Mucosa of stomach (tissue), 1 donor: ENCODE data around the gene LRRC8B.

Source experiments
- H3K27me3 ChIP-seq: one replicate; pipeline ENCODE4 v1.7.0; 2013; ENCODE audit warnings: mild to moderate bottlenecking, low read length; ENCODE audit not compliant: control insufficient read depth, insufficient read depth
- H3K36me3 ChIP-seq: one replicate; pipeline ENCODE4 v1.7.0; 2013; ENCODE audit warnings: low read length; ENCODE audit not compliant: control insufficient read depth, insufficient read depth
- H3K4me1 ChIP-seq: one replicate; pipeline ENCODE4 v1.7.0; 2013; ENCODE audit warnings: mild to moderate bottlenecking, low read length; ENCODE audit not compliant: control insufficient read depth, insufficient read depth
- H3K4me3 ChIP-seq: one replicate; pipeline ENCODE4 v1.7.0; 2013; ENCODE audit warnings: low read length
- H3K9ac ChIP-seq: one replicate; pipeline ENCODE4 v1.7.0; 2013; ENCODE audit warnings: mild to moderate bottlenecking, low read length, moderate library complexity
- H3K9me3 ChIP-seq: one replicate; pipeline ENCODE4 v1.7.0; 2013; ENCODE audit warnings: mild to moderate bottlenecking, low read length, moderate library complexity; ENCODE audit not compliant: control insufficient read depth
- donor health status: Pancreatic carcinoma.

LRRC8B gene

DNA sequence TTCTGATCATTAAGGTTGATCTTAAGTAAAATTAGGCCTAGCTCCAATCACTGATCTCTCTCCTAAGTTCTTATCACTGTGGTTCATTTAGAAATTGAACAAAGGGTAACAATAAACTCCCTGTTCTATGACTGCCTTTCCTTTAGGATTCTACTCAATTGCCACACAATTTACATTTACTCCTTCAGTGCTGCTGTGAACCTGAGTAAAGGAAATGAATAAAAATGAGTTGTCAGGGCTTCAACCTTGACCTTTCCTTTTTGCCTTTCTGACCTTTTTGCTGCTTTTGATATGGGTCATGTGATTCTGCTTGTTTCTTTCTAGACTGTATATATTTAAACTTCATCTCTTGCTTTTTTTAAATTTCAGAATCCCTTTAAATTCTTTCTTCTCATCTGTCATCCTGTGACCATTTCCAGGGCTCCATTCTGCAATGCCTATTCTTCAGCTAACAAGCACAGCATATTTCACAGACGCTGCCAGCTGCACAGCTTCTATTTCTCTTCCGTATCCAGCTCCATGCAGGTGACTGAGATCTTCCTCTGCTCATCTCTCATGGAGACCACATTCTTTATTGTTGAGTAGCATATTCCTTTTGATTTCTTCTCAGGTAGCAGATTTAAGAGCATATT, 3.2 kb downstream of the LRRC8B start:
- no peaks in the 10 kb centered on the region for H3K9me3 ChIP-seq
- H3K36me3 ChIP-seq, result no peaks in the 10 kb centered on the region
- no peaks in the 10 kb centered on the region for H3K27me3 ChIP-seq
- H3K9ac ChIP-seq, result no peak overlapping the region
- H3K4me1 ChIP-seq, result peaks cover 10% of the 10 kb centered on the region
- H3K4me3 ChIP-seq, result no peak overlapping the region

- H3K4me3 ChIP-seq, result no peak overlapping the region
- no peak overlapping the region for H3K9ac ChIP-seq
- H3K4me1 ChIP-seq, result peaks cover 10% of the 10 kb centered on the region
- no peaks in the 10 kb centered on the region for H3K9me3 ChIP-seq
- no peaks in the 10 kb centered on the region for H3K27me3 ChIP-seq
- H3K36me3 ChIP-seq, result no peaks in the 10 kb centered on the region
Observed at GRCh38 chr1:89528382-89528780, 3.8 kb downstream of the LRRC8B start.

DNA sequence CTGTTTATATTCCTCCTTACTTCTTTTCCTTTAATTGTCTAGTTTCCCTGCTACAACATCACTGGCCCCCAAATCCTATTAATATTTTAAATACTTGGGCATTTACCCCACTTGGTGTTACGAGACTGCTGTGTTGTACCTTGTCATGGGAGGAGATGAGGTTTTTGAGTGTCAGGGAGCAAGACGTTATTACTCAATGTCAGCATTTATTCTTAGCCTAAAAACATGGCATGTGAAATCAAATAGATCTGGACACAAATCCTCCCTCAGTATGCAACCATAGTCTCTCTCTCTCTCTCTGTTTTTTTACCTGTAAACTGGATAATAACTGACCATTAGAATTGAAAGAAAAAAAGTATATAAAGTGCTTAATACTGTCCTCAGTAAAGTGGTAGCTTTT, 4.6 kb downstream of the LRRC8B start:
- Histone ChIP-seq H3K9me3 (no peaks in the 10 kb centered on the region), H3K4me3 (no peak overlapping the region), H3K9ac (no peak overlapping the region), H3K27me3 (no peaks in the 10 kb centered on the region), H3K36me3 (no peaks in the 10 kb centered on the region), H3K4me1 (peaks cover 5% of the 10 kb centered on the region)

- Histone ChIP-seq H3K9ac (no peak overlapping the region), H3K4me1 (peaks cover 5% of the 10 kb centered on the region), H3K9me3 (no peaks in the 10 kb centered on the region), H3K27me3 (no peaks in the 10 kb centered on the region), H3K4me3 (no peak overlapping the region), H3K36me3 (no peaks in the 10 kb centered on the region)
Observed at GRCh38 chr1:89530444-89531089, 5.9 kb downstream of the LRRC8B start.

GRCh38 chr1:89531480-89532139, 7.0 kb downstream of the LRRC8B start:
- peaks cover 5% of the 10 kb centered on the region for H3K4me1 ChIP-seq
- no peaks in the 10 kb centered on the region for H3K36me3 ChIP-seq
- no peak overlapping the region for H3K4me3 ChIP-seq
- no peak overlapping the region for H3K9ac ChIP-seq
- no peaks in the 10 kb centered on the region for H3K9me3 ChIP-seq
- no peaks in the 10 kb centered on the region for H3K27me3 ChIP-seq

GRCh38 chr1:89532228-89532627, 7.6 kb downstream of the LRRC8B start:
- Histone ChIP-seq H3K9me3 (no peaks in the 10 kb centered on the region), H3K4me3 (no peak overlapping the region), H3K9ac (no peak overlapping the region), H3K27me3 (no peaks in the 10 kb centered on the region), H3K36me3 (no peaks in the 10 kb centered on the region), H3K4me1 (peaks cover 5% of the 10 kb centered on the region)

- Histone ChIP-seq H3K9me3 (no peaks in the 10 kb centered on the region), H3K4me1 (no peaks in the 10 kb centered on the region), H3K4me3 (no peak overlapping the region), H3K36me3 (no peaks in the 10 kb centered on the region), H3K27me3 (no peaks in the 10 kb centered on the region), H3K9ac (no peak overlapping the region)
Observed at GRCh38 chr1:89532866-89533265, 8.2 kb downstream of the LRRC8B start.

DNA sequence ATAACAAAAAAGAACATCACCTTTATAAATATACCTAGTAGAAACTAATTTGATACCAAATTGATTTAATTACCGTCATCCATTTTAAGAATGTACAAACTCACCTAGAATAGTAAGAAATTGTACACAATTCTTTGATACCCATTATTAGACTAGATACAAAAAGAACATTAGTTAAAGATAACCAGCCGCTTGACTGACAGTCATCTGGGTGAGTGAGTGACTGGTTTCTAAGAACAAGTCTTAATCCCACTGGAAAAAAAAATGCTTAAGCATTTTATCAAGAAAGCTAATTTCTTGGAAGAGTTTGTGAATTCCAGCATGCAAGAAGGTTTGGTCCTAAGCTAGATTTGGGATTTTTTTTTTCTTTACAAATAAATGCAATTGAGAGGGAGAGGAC, 10.9 kb downstream of the LRRC8B start:
- H3K36me3 ChIP-seq, result no peaks in the 10 kb centered on the region
- no peaks in the 10 kb centered on the region for H3K27me3 ChIP-seq
- H3K4me1 ChIP-seq, result no peaks in the 10 kb centered on the region
- H3K9ac ChIP-seq, result no peak overlapping the region
- H3K9me3 ChIP-seq, result no peaks in the 10 kb centered on the region
- no peak overlapping the region for H3K4me3 ChIP-seq

DNA sequence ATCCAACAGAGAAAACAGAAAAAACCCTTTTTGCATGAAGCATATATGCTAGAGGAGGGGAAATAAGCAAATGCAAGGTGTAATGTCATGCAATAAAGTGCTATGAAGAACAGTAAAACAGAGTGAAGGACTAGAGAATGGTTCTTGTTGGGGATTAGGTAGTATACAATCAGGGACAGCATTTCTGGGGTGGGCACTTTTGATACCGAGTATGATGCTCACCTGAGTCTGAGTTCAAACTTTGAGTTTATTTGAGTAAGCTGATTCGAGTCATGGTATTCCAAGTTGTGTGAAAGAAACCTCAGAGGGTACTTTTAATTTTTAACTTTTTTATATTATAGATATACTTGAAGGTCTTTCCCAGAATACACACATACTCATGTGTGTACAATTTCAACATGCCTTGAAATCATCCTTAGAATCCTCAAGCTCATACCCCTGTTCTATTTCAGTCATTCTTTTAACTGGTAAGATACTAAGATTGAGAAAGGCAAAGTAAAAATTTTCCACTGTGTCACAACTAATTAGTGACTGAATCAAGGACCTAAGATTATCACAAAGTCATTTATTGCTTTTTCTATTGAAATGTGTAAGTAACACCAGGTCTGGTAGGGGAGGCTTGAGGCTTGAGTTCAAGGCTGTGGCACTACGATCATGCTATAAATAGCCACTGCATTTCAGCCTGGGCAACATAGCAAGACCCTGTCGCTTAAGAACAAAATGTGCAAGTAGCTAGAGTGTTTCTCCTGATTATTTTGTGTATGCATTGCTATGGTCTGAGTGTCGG, 12.1 kb downstream of the LRRC8B start:
- Histone ChIP-seq H3K27me3 (no peaks in the 10 kb centered on the region), H3K36me3 (no peaks in the 10 kb centered on the region), H3K4me1 (no peaks in the 10 kb centered on the region), H3K4me3 (no peak overlapping the region), H3K9ac (no peak overlapping the region), H3K9me3 (no peaks in the 10 kb centered on the region)

DNA sequence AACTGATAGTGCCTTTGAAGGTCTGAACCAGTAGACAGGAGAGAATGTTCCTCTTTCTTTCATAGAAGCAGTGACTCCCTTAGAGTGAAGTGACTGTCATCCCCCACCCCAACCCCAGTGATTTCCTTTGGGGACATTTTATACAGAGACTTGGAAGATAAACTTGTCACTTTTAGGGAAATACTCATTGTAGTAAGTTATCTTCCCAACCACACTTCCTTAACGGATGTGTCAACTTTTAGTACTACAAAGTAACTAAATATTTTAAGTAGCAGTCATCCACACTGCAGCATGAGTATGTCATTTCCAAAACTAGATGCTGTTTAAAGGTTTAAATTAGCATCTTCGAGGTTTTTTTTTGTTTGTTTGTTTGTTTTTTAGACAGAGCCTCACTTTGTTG, 13.7 kb downstream of the LRRC8B start:
- Histone ChIP-seq H3K9ac (no peak overlapping the region), H3K9me3 (no peaks in the 10 kb centered on the region), H3K4me1 (no peaks in the 10 kb centered on the region), H3K4me3 (no peak overlapping the region), H3K27me3 (no peaks in the 10 kb centered on the region), H3K36me3 (no peaks in the 10 kb centered on the region)

DNA sequence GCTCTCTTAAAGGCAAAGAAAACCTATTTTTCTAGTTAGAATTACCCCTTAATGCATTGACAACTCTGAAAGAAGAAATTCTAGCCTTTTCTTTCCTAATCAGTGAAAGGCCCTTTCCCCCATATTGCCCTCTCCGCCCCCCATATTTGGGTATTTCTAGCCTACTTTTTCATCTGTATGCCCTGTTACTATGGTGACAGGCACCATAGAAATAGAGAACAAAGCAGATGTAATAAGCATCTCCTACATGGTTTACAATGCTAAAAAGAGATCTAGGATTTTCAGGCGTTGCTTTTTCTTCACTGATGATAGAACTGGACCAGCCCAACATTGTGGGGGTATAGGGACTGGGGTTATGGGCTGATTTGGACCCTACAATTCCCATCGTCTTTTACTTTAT, 14.5 kb downstream of the LRRC8B start:
- H3K27me3 ChIP-seq, result no peaks in the 10 kb centered on the region
- H3K4me1 ChIP-seq, result no peaks in the 10 kb centered on the region
- H3K4me3 ChIP-seq, result no peak overlapping the region
- no peak overlapping the region for H3K9ac ChIP-seq
- no peaks in the 10 kb centered on the region for H3K9me3 ChIP-seq
- H3K36me3 ChIP-seq, result no peaks in the 10 kb centered on the region

GRCh38 chr1:89540406-89540970, 15.9 kb downstream of the LRRC8B start:
- Histone ChIP-seq H3K4me1 (peaks cover 5% of the 10 kb centered on the region), H3K9ac (no peak overlapping the region), H3K4me3 (no peak overlapping the region), H3K36me3 (no peaks in the 10 kb centered on the region), H3K9me3 (no peaks in the 10 kb centered on the region), H3K27me3 (no peaks in the 10 kb centered on the region)
